HCT116 (cell line): ENCODE results near the gene HLA-DRB5. TPM values are rescaled to one million over a fixed set of nuclear protein-coding genes. Genes with fewer than 3 reads are reported as not detected.

Experiments
- ATAC-seq: fragments of 200-7000 bp; cut with Tn5 transposase; 2 replicates; pipeline ENCODE4 v1.9.1; 2020; ENCODE audit warnings: mild to moderate bottlenecking, moderate library complexity
- BruUV-seq: library from RNA; stranded (reverse); fragments of 400-500 nt; replicated peaks from 2 replicates; lab custom pipeline; 2021; lab: Mats Ljungman, UMichigan
- CTCF ChIA-PET: fragments of 300-600 bp; sonication (Branson Sonifier 250); formaldehyde crosslinking; loops from one replicate; lab custom pipeline; 2021; ENCODE audit warnings: antibody characterized with exemption; lab: Charles Lee
- POLR2A ChIA-PET: fragments of 300-600, 350-600 bp; sonication (Branson Sonifier 250); formaldehyde crosslinking; loops from one replicate; lab custom pipeline; 2021; ENCODE audit warnings: antibody characterized with exemption; lab: Charles Lee
- RAD21 ChIA-PET, 2 experiments: fragments of 300-600 bp; sonication (Branson Sonifier 250); formaldehyde crosslinking; loops; one replicate each; lab custom pipeline; 2023; ENCODE audit warnings: low total read pairs in 2 of 2; ENCODE audit not compliant: uncharacterized antibody in 2 of 2, unreplicated experiment in 2 of 2, low non-redundant PET in 1 of 2; lab: Charles Lee
- DNase-seq: peaks from one replicate; pipeline ENCODE4 v3.0.0-alpha.2; 2010; ENCODE audit warnings: low read depth, low spot score
- H2AFZ ChIP-seq: fragments of 200-600 bp; shearing (Covaris generic), sonication (generic); 2 replicates; pipeline ENCODE4 v1.6.1; 2017; ENCODE audit warnings: low read depth, mixed run types, mixed read lengths, antibody characterized with exemption, low read length; ENCODE audit not compliant: poor library complexity, severe bottlenecking
- H3K27ac ChIP-seq: 2 replicates; pipeline ENCODE4 v1.5.1; 2012; ENCODE audit warnings: low read depth, low read length
- H3K27me3 ChIP-seq: fragments of 200-600 bp; sonication (generic); 2 replicates; pipeline ENCODE4 v1.6.1; 2016; ENCODE audit warnings: mixed run types, low read length, mixed read lengths; ENCODE audit not compliant: insufficient read depth
- H3K36me3 ChIP-seq, 2 experiments: fragments of 200-500 bp in 1 of 2; fragments of 200-600 bp in 1 of 2; sonication (Bioruptor generic) in 1 of 2; sonication (generic) in 1 of 2; 2 replicates each; pipeline versions ENCODE4 v1.5.1 to v1.6.1; 2014 to 2016; ENCODE audit warnings: low read length in 2 of 2, inconsistent platforms in 1 of 2, mixed read lengths in 1 of 2, mixed run types in 1 of 2; ENCODE audit not compliant: insufficient read depth in 2 of 2, control insufficient read depth in 1 of 2
- H3K4me1 ChIP-seq, 2 experiments: fragments of 200-600 bp in 1 of 2; sonication (generic) in 1 of 2; 2 replicates each; pipeline versions ENCODE4 v1.5.1 to v1.6.1; 2012 to 2017; ENCODE audit warnings: low read length in 2 of 2, inconsistent platforms in 1 of 2, mild to moderate bottlenecking in 1 of 2, mixed read lengths in 1 of 2, mixed run types in 1 of 2, moderate library complexity in 1 of 2; ENCODE audit not compliant: insufficient read depth in 2 of 2, control insufficient read depth in 1 of 2
- H3K4me2 ChIP-seq: fragments of 200-600 bp; sonication (generic); 2 replicates; pipeline ENCODE4 v1.6.1; 2017; ENCODE audit warnings: mixed run types, low read length, mixed read lengths
- H3K4me3 ChIP-seq, 2 experiments: fragments of 200-600 bp in 1 of 2; sonication (generic) in 1 of 2; replicated peaks in 1 of 2; 2 replicates each; pipeline ENCODE4 v1.5.1; 2011 to 2016; ENCODE audit warnings: low read length in 2 of 2, control low read depth in 1 of 2, low read depth in 1 of 2, mild to moderate bottlenecking in 1 of 2, mixed read lengths in 1 of 2, mixed run types in 1 of 2
- H3K79me2 ChIP-seq: fragments of 200-600 bp; sonication (generic); 2 replicates; pipeline ENCODE4 v1.6.1; 2017; ENCODE audit warnings: mild to moderate bottlenecking, mixed run types, low read length, moderate library complexity, mixed read lengths; ENCODE audit not compliant: insufficient read depth
- H3K9ac ChIP-seq: fragments of 200-600 bp; sonication (generic); 2 replicates; pipeline ENCODE4 v1.6.1; 2016; ENCODE audit warnings: low read length, mixed read lengths
- H3K9me2 ChIP-seq: fragments of 200-600 bp; sonication (generic), shearing (Covaris generic); 2 replicates; pipeline ENCODE4 v1.6.1; 2017; ENCODE audit warnings: mixed run types, mild to moderate bottlenecking, moderate library complexity; ENCODE audit not compliant: insufficient read depth
- H3K9me3 ChIP-seq, 2 experiments: fragments of 200-500 bp in 1 of 2; fragments of 200-600 bp in 1 of 2; sonication (Bioruptor generic) in 1 of 2; sonication (generic) in 1 of 2; 2 replicates each; pipeline ENCODE4 v1.6.1; 2014 to 2017; ENCODE audit warnings: low read length in 2 of 2, mixed read lengths in 2 of 2, inconsistent platforms in 1 of 2, low read depth in 1 of 2, mild to moderate bottlenecking in 1 of 2, mixed run types in 1 of 2, moderate library complexity in 1 of 2; ENCODE audit not compliant: control insufficient read depth in 1 of 2, insufficient read depth in 1 of 2
- H4K20me1 ChIP-seq: fragments of 200-600 bp; sonication (generic), shearing (Covaris generic); 2 replicates; pipeline ENCODE4 v1.6.1; 2017; ENCODE audit warnings: mixed run types, mild to moderate bottlenecking, moderate library complexity; ENCODE audit not compliant: insufficient read depth
- CBX3 ChIP-seq: IDR thresholded peaks from 2 replicates; pipeline ENCODE4 v1.6.1; 2012; ENCODE audit warnings: low read depth
- CEBPB ChIP-seq: IDR thresholded peaks from 2 replicates; pipeline ENCODE4 v1.6.1; 2012; ENCODE audit warnings: low read depth
- EGR1 ChIP-seq: IDR thresholded peaks from 2 replicates; pipeline ENCODE4 v1.6.1; 2012; ENCODE audit warnings: low read depth
- ELF1 ChIP-seq: IDR thresholded peaks from 2 replicates; pipeline ENCODE4 v1.6.1; 2012; ENCODE audit warnings: low read depth, borderline replicate concordance
- EZH2 ChIP-seq: fragments of 200-600 bp; sonication (generic); IDR thresholded peaks from 2 replicates; pipeline ENCODE4 v1.6.1; 2017; ENCODE audit warnings: antibody characterized with exemption, mixed run types
- EZH2phosphoT487 ChIP-seq: fragments of 200-600 bp; IDR thresholded peaks from 2 replicates; pipeline ENCODE4 v1.6.1; 2018; ENCODE audit warnings: antibody characterized with exemption, borderline replicate concordance
- FOSL1 ChIP-seq: IDR thresholded peaks from 2 replicates; pipeline ENCODE4 v1.6.1; 2012; ENCODE audit warnings: low read depth
- JUND ChIP-seq: IDR thresholded peaks from 2 replicates; pipeline ENCODE4 v1.6.1; 2012
- POLR2A ChIP-seq: IDR thresholded peaks from 2 replicates; pipeline ENCODE4 v1.7.0; 2011; ENCODE audit warnings: borderline replicate concordance; ENCODE audit not compliant: insufficient read depth, insufficient read length; ENCODE audit errors: extremely low read depth
- POLR2AphosphoS5 ChIP-seq: IDR thresholded peaks from 2 replicates; pipeline ENCODE4 v1.6.1; 2011; ENCODE audit warnings: mild to moderate bottlenecking, low read depth, low read length, moderate library complexity
- RAD21 ChIP-seq: IDR thresholded peaks from 2 replicates; pipeline ENCODE4 v1.6.1; 2012; ENCODE audit warnings: low read depth, mild to moderate bottlenecking
- SRF ChIP-seq: IDR thresholded peaks from 2 replicates; pipeline ENCODE4 v1.6.1; 2012; ENCODE audit warnings: low read depth
- YY1 ChIP-seq: IDR thresholded peaks from 2 replicates; pipeline ENCODE4 v1.6.1; 2011; ENCODE audit warnings: low read length, low read depth, moderate library complexity, mild to moderate bottlenecking; ENCODE audit not compliant: insufficient replicate concordance; ENCODE audit errors: extremely low read depth
- ZBTB33 ChIP-seq: IDR thresholded peaks from 2 replicates; pipeline ENCODE4 v1.6.1; 2011; ENCODE audit warnings: mild to moderate bottlenecking, low read length, moderate library complexity; ENCODE audit not compliant: insufficient replicate concordance; ENCODE audit errors: extremely low read depth
- ZFX ChIP-seq: fragments of 450-650 bp; IDR thresholded peaks from 2 replicates; pipeline ENCODE4 v1.6.1; 2017
- ZNF274 ChIP-seq: fragments of 200-500 bp; sonication (Bioruptor generic); IDR thresholded peaks from 2 replicates; pipeline ENCODE4 v1.6.1; 2014; ENCODE audit warnings: mild to moderate bottlenecking, low read depth, low read length, inconsistent platforms
- intact Hi-C: fragments of 100-400 bp; cut with micrococcal nuclease; formaldehyde crosslinking; loops from 2 replicates; pipeline ENCODE4 v1.10.0; 2022
- total RNA-seq: library from RNA; stranded (reverse); gene quantifications from one replicate; pipeline ENCODE4 v1.2.1, GENCODE V29; 2021; ENCODE audit not compliant: unreplicated experiment
- TF ChIP-seq, protein P1 (sequence below), 3 experiments: fragments of 200-600 bp in 1 of 3; sonication (generic) in 1 of 3; IDR thresholded peaks in 2 of 3; conservative IDR thresholded peaks in 1 of 3; 2 replicates each; pipeline ENCODE4 v1.5.1; 2012 to 2017; ENCODE audit warnings: low read depth in 2 of 3, low read length in 2 of 3, antibody characterized with exemption in 1 of 3, borderline replicate concordance in 1 of 3, control low read depth in 1 of 3, mild to moderate bottlenecking in 1 of 3, mixed read lengths in 1 of 3, mixed run types in 1 of 3, moderate library complexity in 1 of 3; ENCODE audit not compliant: insufficient read depth in 1 of 3
- TF ChIP-seq, protein P2 (sequence below): IDR thresholded peaks from 2 replicates; pipeline ENCODE4 v1.6.1; 2012; ENCODE audit warnings: low read depth
- TF ChIP-seq, protein P3 (sequence below): IDR thresholded peaks from 2 replicates; pipeline ENCODE4 v1.6.1; 2012
- TF ChIP-seq, protein P4 (sequence below): IDR thresholded peaks from 2 replicates; pipeline ENCODE4 v1.6.1; 2012

The HLA-DRB5 gene
- total RNA-seq, 1 experiment from 2014 or later: not detected

- intact Hi-C loops: no loop called here
- Histone ChIP-seq H3K27me3 (no peaks in the 10 kb centered on the region), H3K79me2 (no peaks in the 10 kb centered on the region), H4K20me1 (no peaks in the 10 kb centered on the region), H3K4me1 (no peaks in the 10 kb centered on the region), H3K9ac (no peak overlapping the region), H3K4me3 (no peak overlapping the region), H3K4me2 (no peak overlapping the region), H2AFZ (no peak overlapping the region), H3K9me3 (no peaks in the 10 kb centered on the region), H3K36me3 (no peaks in the 10 kb centered on the region), H3K9me2 (no peaks in the 10 kb centered on the region), H3K27ac (no peak overlapping the region)
- TF ChIP-seq CEBPB (no peak), EZH2phosphoT487 (no peak), FOSL1 (no peak), ZFX (no peak), CBX3 (no peak), POLR2AphosphoS5 (no peak), ZNF274 (no peak), EGR1 (no peak), ZBTB33 (no peak), ELF1 (no peak), SRF (no peak), POLR2A (no peak), JUND (no peak), YY1 (no peak), RAD21 (no peak), EZH2 (no peak)
- TF ChIP-seq, protein P1, sequence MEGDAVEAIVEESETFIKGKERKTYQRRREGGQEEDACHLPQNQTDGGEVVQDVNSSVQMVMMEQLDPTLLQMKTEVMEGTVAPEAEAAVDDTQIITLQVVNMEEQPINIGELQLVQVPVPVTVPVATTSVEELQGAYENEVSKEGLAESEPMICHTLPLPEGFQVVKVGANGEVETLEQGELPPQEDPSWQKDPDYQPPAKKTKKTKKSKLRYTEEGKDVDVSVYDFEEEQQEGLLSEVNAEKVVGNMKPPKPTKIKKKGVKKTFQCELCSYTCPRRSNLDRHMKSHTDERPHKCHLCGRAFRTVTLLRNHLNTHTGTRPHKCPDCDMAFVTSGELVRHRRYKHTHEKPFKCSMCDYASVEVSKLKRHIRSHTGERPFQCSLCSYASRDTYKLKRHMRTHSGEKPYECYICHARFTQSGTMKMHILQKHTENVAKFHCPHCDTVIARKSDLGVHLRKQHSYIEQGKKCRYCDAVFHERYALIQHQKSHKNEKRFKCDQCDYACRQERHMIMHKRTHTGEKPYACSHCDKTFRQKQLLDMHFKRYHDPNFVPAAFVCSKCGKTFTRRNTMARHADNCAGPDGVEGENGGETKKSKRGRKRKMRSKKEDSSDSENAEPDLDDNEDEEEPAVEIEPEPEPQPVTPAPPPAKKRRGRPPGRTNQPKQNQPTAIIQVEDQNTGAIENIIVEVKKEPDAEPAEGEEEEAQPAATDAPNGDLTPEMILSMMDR (IDR thresholded peaks at IDR 0.05 in 2 of 3, conservative IDR thresholded peaks at IDR 0.05 in 1 of 3; ENCODE audit: borderline replicate concordance in 1 of 3, insufficient read depth in 1 of 3, low read depth in 2 of 3, low read length in 2 of 3): no peak
- TF ChIP-seq, protein P2, sequence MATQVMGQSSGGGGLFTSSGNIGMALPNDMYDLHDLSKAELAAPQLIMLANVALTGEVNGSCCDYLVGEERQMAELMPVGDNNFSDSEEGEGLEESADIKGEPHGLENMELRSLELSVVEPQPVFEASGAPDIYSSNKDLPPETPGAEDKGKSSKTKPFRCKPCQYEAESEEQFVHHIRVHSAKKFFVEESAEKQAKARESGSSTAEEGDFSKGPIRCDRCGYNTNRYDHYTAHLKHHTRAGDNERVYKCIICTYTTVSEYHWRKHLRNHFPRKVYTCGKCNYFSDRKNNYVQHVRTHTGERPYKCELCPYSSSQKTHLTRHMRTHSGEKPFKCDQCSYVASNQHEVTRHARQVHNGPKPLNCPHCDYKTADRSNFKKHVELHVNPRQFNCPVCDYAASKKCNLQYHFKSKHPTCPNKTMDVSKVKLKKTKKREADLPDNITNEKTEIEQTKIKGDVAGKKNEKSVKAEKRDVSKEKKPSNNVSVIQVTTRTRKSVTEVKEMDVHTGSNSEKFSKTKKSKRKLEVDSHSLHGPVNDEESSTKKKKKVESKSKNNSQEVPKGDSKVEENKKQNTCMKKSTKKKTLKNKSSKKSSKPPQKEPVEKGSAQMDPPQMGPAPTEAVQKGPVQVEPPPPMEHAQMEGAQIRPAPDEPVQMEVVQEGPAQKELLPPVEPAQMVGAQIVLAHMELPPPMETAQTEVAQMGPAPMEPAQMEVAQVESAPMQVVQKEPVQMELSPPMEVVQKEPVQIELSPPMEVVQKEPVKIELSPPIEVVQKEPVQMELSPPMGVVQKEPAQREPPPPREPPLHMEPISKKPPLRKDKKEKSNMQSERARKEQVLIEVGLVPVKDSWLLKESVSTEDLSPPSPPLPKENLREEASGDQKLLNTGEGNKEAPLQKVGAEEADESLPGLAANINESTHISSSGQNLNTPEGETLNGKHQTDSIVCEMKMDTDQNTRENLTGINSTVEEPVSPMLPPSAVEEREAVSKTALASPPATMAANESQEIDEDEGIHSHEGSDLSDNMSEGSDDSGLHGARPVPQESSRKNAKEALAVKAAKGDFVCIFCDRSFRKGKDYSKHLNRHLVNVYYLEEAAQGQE: no peak
- TF ChIP-seq, protein P3, sequence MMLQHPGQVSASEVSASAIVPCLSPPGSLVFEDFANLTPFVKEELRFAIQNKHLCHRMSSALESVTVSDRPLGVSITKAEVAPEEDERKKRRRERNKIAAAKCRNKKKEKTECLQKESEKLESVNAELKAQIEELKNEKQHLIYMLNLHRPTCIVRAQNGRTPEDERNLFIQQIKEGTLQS: no peak
- TF ChIP-seq, protein P4, sequence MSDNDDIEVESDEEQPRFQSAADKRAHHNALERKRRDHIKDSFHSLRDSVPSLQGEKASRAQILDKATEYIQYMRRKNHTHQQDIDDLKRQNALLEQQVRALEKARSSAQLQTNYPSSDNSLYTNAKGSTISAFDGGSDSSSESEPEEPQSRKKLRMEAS: no peak
- DNase-seq: no peak
- no peak for ATAC-seq
- BruUV-seq: no TSS peak
- CTCF ChIA-PET: no interaction called here
- POLR2A ChIA-PET: no interaction called here
- RAD21 ChIA-PET: no interaction called here
These were observed 38.4 kb downstream of the HLA-DRB5 start for GRCh38 chr6:32491700-32492099.
